HEK293 (cell line): ENCODE data around the gene ADCY1.

ENCODE experiments used
- CTCF ChIA-PET: fragments of 350-600 bp; formaldehyde crosslinking; extraction: SDS; loops from one replicate; lab custom pipeline; 2021; ENCODE audit warnings: antibody characterized with exemption; lab: Yijun Ruan, JAX
- POLR2A ChIA-PET: fragments of 300-600 bp; formaldehyde crosslinking; extraction: SDS; loops from one replicate; lab custom pipeline; 2020; ENCODE audit warnings: antibody characterized with exemption, inconsistent platforms; lab: Yijun Ruan, JAX
- H3K27ac ChIP-seq: fragments of 200-500 bp; sonication (Bioruptor generic); 2 replicates; pipeline ENCODE4 v1.5.1; 2014; ENCODE audit warnings: low read depth, low read length, control low read depth, inconsistent platforms; ENCODE audit errors: extremely low read depth
- H3K36me3 ChIP-seq, 2 experiments: fragments of 200-500 bp in 1 of 2; sonication (Bioruptor generic) in 1 of 2; 1 replicate in 1 of 2; 2 replicates in 1 of 2; pipeline ENCODE4 v1.5.1; 2014 to 2017; ENCODE audit warnings: inconsistent platforms in 2 of 2, low read length in 2 of 2; ENCODE audit not compliant: control insufficient read depth in 2 of 2, insufficient read depth in 1 of 2
- H3K4me1 ChIP-seq: fragments of 200-500 bp; sonication (Bioruptor generic); 2 replicates; pipeline ENCODE4 v1.5.1; 2014; ENCODE audit warnings: mild to moderate bottlenecking, low read length, inconsistent platforms; ENCODE audit not compliant: control insufficient read depth, insufficient read depth
- H3K4me3 ChIP-seq: 2 replicates; pipeline ENCODE4 v1.5.1; 2011; ENCODE audit warnings: low read depth, mild to moderate bottlenecking, control low read depth, low read length, moderate library complexity
- H3K9me3 ChIP-seq: fragments of 200-500 bp; sonication (Bioruptor generic); 2 replicates; pipeline ENCODE4 v1.5.1; 2014; ENCODE audit warnings: low read depth, low read length, inconsistent platforms; ENCODE audit not compliant: control insufficient read depth, insufficient read depth
- CTCF ChIP-seq: fragments of 450-650 bp; formaldehyde crosslinking; IDR thresholded peaks from 2 replicates; pipeline ENCODE4 v1.5.1; 2016; ENCODE audit warnings: missing biosample characterization, missing genetic modification characterization
- ELK4 ChIP-seq: IDR thresholded peaks from 2 replicates; pipeline ENCODE4 v1.6.1; 2011; ENCODE audit warnings: mild to moderate bottlenecking, low read depth, low read length, borderline replicate concordance
- GLIS1 ChIP-seq: fragments of 450-650 bp; formaldehyde crosslinking; IDR thresholded peaks from 2 replicates; pipeline ENCODE4 v1.5.1; 2016; ENCODE audit warnings: missing biosample characterization, missing genetic modification characterization
- KLF10 ChIP-seq: fragments of 450-650 bp; IDR thresholded peaks from 2 replicates; pipeline ENCODE4 v1.5.1; 2018; ENCODE audit warnings: missing biosample characterization, mild to moderate bottlenecking, missing genetic modification characterization
- PBX3 ChIP-seq: sonication (generic); formaldehyde crosslinking; IDR thresholded peaks from 2 replicates; pipeline ENCODE4 v1.8.1; 2022; ENCODE audit warnings: mild to moderate bottlenecking, moderate library complexity, missing genetic modification reagents
- REPIN1 ChIP-seq: fragments of 450-650 bp; formaldehyde crosslinking; IDR thresholded peaks from 2 replicates; pipeline ENCODE4 v1.5.1; 2017; ENCODE audit warnings: missing biosample characterization, missing genetic modification characterization, low read depth
- SCRT2 ChIP-seq: fragments of 450-650 bp; formaldehyde crosslinking; IDR thresholded peaks from 2 replicates; pipeline ENCODE4 v1.5.1; 2016; ENCODE audit warnings: missing biosample characterization, missing genetic modification characterization
- SP3 ChIP-seq: fragments of 450-650 bp; formaldehyde crosslinking; IDR thresholded peaks from 2 replicates; pipeline ENCODE4 v1.5.1; 2016; ENCODE audit warnings: missing biosample characterization, missing genetic modification characterization
- ZBTB7A ChIP-seq: fragments of 450-650 bp; formaldehyde crosslinking; IDR thresholded peaks from 2 replicates; pipeline ENCODE4 v1.5.1; 2016; ENCODE audit warnings: low read depth, missing biosample characterization, missing genetic modification characterization
- ZBTB8A ChIP-seq: fragments of 450-650 bp; formaldehyde crosslinking; IDR thresholded peaks from 2 replicates; pipeline ENCODE4 v1.5.1; 2016; ENCODE audit warnings: missing biosample characterization, missing genetic modification characterization
- ZNF10 ChIP-seq: fragments of 450-650 bp; formaldehyde crosslinking; IDR thresholded peaks from 2 replicates; pipeline ENCODE4 v1.5.1; 2017; ENCODE audit warnings: missing biosample characterization, missing genetic modification characterization
- ZNF138 ChIP-seq: fragments of 450-650 bp; formaldehyde crosslinking; IDR thresholded peaks from 2 replicates; pipeline ENCODE4 v1.5.1; 2016; ENCODE audit warnings: missing biosample characterization, missing genetic modification characterization, borderline replicate concordance
- ZNF280C ChIP-seq: fragments of 450-650 bp; formaldehyde crosslinking; IDR thresholded peaks from 2 replicates; pipeline ENCODE4 v1.5.1; 2016; ENCODE audit warnings: missing biosample characterization, missing genetic modification characterization
- ZNF324 ChIP-seq: fragments of 450-650 bp; formaldehyde crosslinking; IDR thresholded peaks from 2 replicates; pipeline ENCODE4 v1.5.1; 2016; ENCODE audit warnings: missing biosample characterization, missing genetic modification characterization
- ZNF341 ChIP-seq: fragments of 450-650 bp; formaldehyde crosslinking; IDR thresholded peaks from 2 replicates; pipeline ENCODE4; 2016; ENCODE audit warnings: low read depth, missing biosample characterization, missing genetic modification characterization
- ZNF366 ChIP-seq: fragments of 450-650 bp; formaldehyde crosslinking; conservative IDR thresholded peaks from 2 replicates; pipeline ENCODE4 v1.5.1; 2016; ENCODE audit warnings: missing biosample characterization, missing genetic modification characterization
- ZNF423 ChIP-seq: fragments of 450-650 bp; formaldehyde crosslinking; IDR thresholded peaks from 2 replicates; pipeline ENCODE4 v1.5.1; 2016; ENCODE audit warnings: missing biosample characterization, missing genetic modification characterization
- ZNF48 ChIP-seq: fragments of 450-650 bp; formaldehyde crosslinking; IDR thresholded peaks from 2 replicates; pipeline ENCODE4 v1.5.1; 2016; ENCODE audit warnings: missing biosample characterization, missing genetic modification characterization
- ZNF580 ChIP-seq: fragments of 450-650 bp; formaldehyde crosslinking; IDR thresholded peaks from 2 replicates; pipeline ENCODE4 v1.5.1; 2016; ENCODE audit warnings: missing biosample characterization, missing genetic modification characterization
- ZNF596 ChIP-seq: fragments of 450-650 bp; IDR thresholded peaks from 2 replicates; pipeline ENCODE4 v1.5.0; 2018; ENCODE audit warnings: missing biosample characterization, mild to moderate bottlenecking, missing genetic modification characterization, moderate library complexity

Gene ADCY1

GRCh38 chr7:45606931-45607330 lies 32.8 kb downstream of the ADCY1 start:
- ChIA-PET CTCF (interaction anchor here (1.0 to 1.4 kb wide), 2 partner anchors 9 to 10 kb away, joined by 3 to 4 read pairs; no protein-coding TSS in a partner anchor), POLR2A (no interaction called here)
- Histone ChIP-seq H3K27ac (no peak overlapping the region), H3K9me3 (no peaks in the 10 kb centered on the region), H3K4me3 (no peak overlapping the region), H3K36me3 (peaks cover 0 to 2% of the 10 kb centered on the region in 2 experiments; a peak in 2 of 3 replicates), H3K4me1 (no peaks in the 10 kb centered on the region)
- TF ChIP-seq ZBTB7A (tag by site-specific recombination): no peak
- TF ChIP-seq GLIS1 (tag by site-specific recombination): no peak
- no peak for TF ChIP-seq ELK4
- TF ChIP-seq ZNF423 (tag by site-specific recombination): no peak
- no peak for TF ChIP-seq ZNF48 (tag by site-specific recombination)
- TF ChIP-seq ZNF580 (tag by site-specific recombination): no peak
- no peak for TF ChIP-seq ZNF280C (tag by site-specific recombination)
- TF ChIP-seq SCRT2 (tag by site-specific recombination): no peak
- TF ChIP-seq ZNF324: no peak
- TF ChIP-seq ZNF596 (tag by site-specific recombination): no peak
- no peak for TF ChIP-seq REPIN1 (tag by site-specific recombination)
- no peak for TF ChIP-seq PBX3 (CRISPR knock-in tag)
- TF ChIP-seq CTCF: no peak
- no peak for TF ChIP-seq ZNF138 (tag by site-specific recombination)
- TF ChIP-seq ZNF10 (tag by site-specific recombination): no peak
- no peak for TF ChIP-seq ZNF366 (tag by site-specific recombination)

GRCh38 chr7:45609180-45609579 lies 35.0 kb downstream of the ADCY1 start:
- TF ChIP-seq ZNF341 (no peak), SP3 (no peak), KLF10 (no peak), ZBTB8A (tag by site-specific recombination) (no peak)
- POLR2A ChIA-PET: no interaction called here
- Histone ChIP-seq H3K4me1 (no peaks in the 10 kb centered on the region), H3K4me3 (no peak overlapping the region), H3K9me3 (no peaks in the 10 kb centered on the region), H3K36me3 (peaks cover 0 to 4% of the 10 kb centered on the region in 2 experiments; a peak in 2 of 3 replicates), H3K27ac (no peak overlapping the region)
- CTCF ChIA-PET: no interaction called here
